ENCODE measurements around the gene DNAJC21. TPM values are rescaled to one million over a fixed set of nuclear protein-coding genes. Genes with fewer than 3 reads are reported as not detected.
A peak's percentile ranks its signal among the peaks of the same experiment; 100 is the strongest.

DNAJC21 gene
- total and polyA plus RNA-seq, 9 of the 15 experiments (the other 6 are each of a cell fraction or from before 2014, with no cell fraction given), result 26.6 to 105 (median 70.7) TPM

- TF ChIP-seq ZBTB1 (CRISPR knock-in tag; IDR thresholded peaks at IDR 0.05; ENCODE audit: borderline replicate concordance, low read depth) (no peak), CTCFL (IDR thresholded peaks at IDR 0.05; ENCODE audit: borderline replicate concordance, insufficient read depth, low read depth, low read length, poor library complexity, severe bottlenecking) (no peak), TEAD4 (IDR thresholded peaks at IDR 0.05; ENCODE audit: low read length) (peak; percentile 59; the same call in 1 of the 2 replicates), TEAD4 (CRISPR knock-in tag; IDR thresholded peaks at IDR 0.05; ENCODE audit: borderline replicate concordance) (no peak), THRB (CRISPR knock-in tag; conservative IDR thresholded peaks at IDR 0.05) (no peak), ZNF444 (CRISPR knock-in tag; IDR thresholded peaks at IDR 0.05) (no peak), ZFPM2 (CRISPR knock-in tag; IDR thresholded peaks at IDR 0.05) (no peak), ZNF3 (CRISPR knock-in tag; IDR thresholded peaks at IDR 0.05) (no peak), ZNF253 (CRISPR knock-in tag; conservative IDR thresholded peaks at IDR 0.05) (no peak), SNAPC5 (CRISPR knock-in tag; IDR thresholded peaks at IDR 0.05) (no peak), ZNF592 (IDR thresholded peaks at IDR 0.05) (no peak), MCM2 (IDR thresholded peaks at IDR 0.05; ENCODE audit: low read depth) (no peak), ZC3H11A (IDR thresholded peaks at IDR 0.05; ENCODE audit: low read depth, low read length) (no peak), STAT5A (IDR thresholded peaks at IDR 0.05; ENCODE audit: borderline replicate concordance, low read length) (peak; percentile 55; the same call in 1 of the 2 replicates), KAT2B (IDR thresholded peaks at IDR 0.05; ENCODE audit: low read depth, low read length) (no peak), KDM1A (IDR thresholded peaks at IDR 0.05) (peak; percentile 14 to 52; a peak in 3 of 4 replicates)
Measured at GRCh38 chr5:34959323-34959722, 30.0 kb downstream of the DNAJC21 start (continued).
